ENCODE results near the gene CBX8. TPM values are rescaled to one million over a fixed set of nuclear protein-coding genes. Genes with fewer than 3 reads are reported as not detected.

CBX8 gene
- total and polyA plus RNA-seq, 2 of the 13 experiments (the other 11 are each of a cell fraction or from before 2014, with no cell fraction given) = 0.34 to 12.6 TPM

GRCh38 chr17:79832218-79833109 is 35.6 kb upstream of the CBX8 start:
- H3K9ac ChIP-seq (ENCODE audit: insufficient read depth, low read depth, low read length) = peak overlapping the region; percentile 83
- DNase-seq (ENCODE audit: low spot score) (peak; percentile 85), FAIRE-seq (peak; percentile 92), ATAC-seq (peak; percentile 45)
- H4K20me1 ChIP-seq (ENCODE audit: insufficient read depth, low read length) = peaks cover 33% of the 10 kb centered on the region; the same call in 1 of the 2 replicates
- H3K4me3 ChIP-seq (replicated peaks in 1 of 3; ENCODE audit: insufficient read depth in 1 of 3, low read depth in 2 of 3, low read length in 3 of 3) = peak overlapping the region; percentile 62 to 79 (median 73)
- ChIA-PET CTCF (ENCODE audit: low intra/inter-chr PET ratio, low total read pairs) (interaction anchor here (1.1 kb wide), 1 partner anchor 43 kb away, joined by 3 read pairs; no protein-coding TSS in a partner anchor), POLR2A (interaction anchor here (0.8 to 11.1 kb wide), 8 partner anchors 13 to 157 kb away, joined by 3 to 274 read pairs (median 5); partner anchors contain the start of gene CBX8)
- peaks cover 10 to 12% of the 10 kb centered on the region in 2 experiments for H3K36me3 ChIP-seq (replicated peaks in 1 of 2; ENCODE audit: control insufficient read depth in 1 of 2, insufficient read depth in 2 of 2, low read length in 2 of 2)
- in situ Hi-C loops (cut with HindIII; ENCODE audit: extremely low pct_ligation_motif_present, low pct_unique_long_range_greater_than_20kb) = no loop called here
- no peak overlapping the region for H2AFZ ChIP-seq (ENCODE audit: low read length)
- peaks cover 85% of the 10 kb centered on the region for H3K4me1 ChIP-seq (ENCODE audit: insufficient read depth, low read length)
- H3K27ac ChIP-seq (ENCODE audit: extremely low read length, insufficient read depth, low read length) = peak overlapping the region; percentile 82
- H3K9me3 ChIP-seq (ENCODE audit: low read length) = no peaks in the 10 kb centered on the region
- 1% methylated on average over 10 of the region's 72 CpGs for WGBS (ENCODE audit: low lambda C conversion rate)
- intact Hi-C loops (cut with micrococcal nuclease; ENCODE audit: unreplicated experiment) = loop anchor here (1.0 to 10.0 kb wide), 3 partner anchors 21 to 88 kb away; no protein-coding TSS in a partner anchor
- H3K79me2 ChIP-seq (ENCODE audit: insufficient read depth, low read length) = peaks cover 28% of the 10 kb centered on the region
- no TSS peak for BruUV-seq (replicated peaks)
- peak overlapping the region; percentile 88 for H3K4me2 ChIP-seq (ENCODE audit: low read depth, low read length)
- no peaks in the 10 kb centered on the region; a peak in 1 of 5 replicates for H3K27me3 ChIP-seq (ENCODE audit: control insufficient read depth in 1 of 2, insufficient read depth in 2 of 2, low read length in 2 of 2)
- TF ChIP-seq E2F5 (CRISPR knock-in tag; conservative IDR thresholded peaks at IDR 0.05) = no peak
- no peak for TF ChIP-seq ZNF761 (CRISPR knock-in tag; conservative IDR thresholded peaks at IDR 0.05)
- TF ChIP-seq ZNF782 (CRISPR knock-in tag; IDR thresholded peaks at IDR 0.05; ENCODE audit: borderline replicate concordance) = peak; percentile 53; the same call in 1 of the 2 replicates
- 0 out of 2 replicates have a peak, but pooled peaks have one; percentile 52 for TF ChIP-seq ZNF878 (CRISPR knock-in tag; IDR thresholded peaks at IDR 0.05)
- no peak for TF ChIP-seq ATM (IDR thresholded peaks at IDR 0.05; ENCODE audit: borderline replicate concordance)
- no peak for TF ChIP-seq FOXK2 (IDR thresholded peaks at IDR 0.05)
- no peak for TF ChIP-seq ZFP36 (IDR thresholded peaks at IDR 0.05; ENCODE audit: borderline replicate concordance, low read depth, low read length, partially characterized antibody)
- TF ChIP-seq TSC22D2 (CRISPR knock-in tag; IDR thresholded peaks at IDR 0.05; ENCODE audit: borderline replicate concordance) = no peak
- TF ChIP-seq SMAD3 (CRISPR knock-in tag; IDR thresholded peaks at IDR 0.05) = peak; percentile 18; the same call in 1 of the 2 replicates
- TF ChIP-seq PITX1 (CRISPR knock-in tag; IDR thresholded peaks at IDR 0.05) = peak; percentile 19; the same call in 1 of the 2 replicates
- TF ChIP-seq ZNF607 (CRISPR knock-in tag; IDR thresholded peaks at IDR 0.05; ENCODE audit: borderline replicate concordance) = peak; percentile 8; the same call in 1 of the 2 replicates
- no peak for TF ChIP-seq NFIB (CRISPR knock-in tag; IDR thresholded peaks at IDR 0.05; ENCODE audit: borderline replicate concordance)
- TF ChIP-seq TP53 (CRISPR knock-in tag; conservative IDR thresholded peaks at IDR 0.05) = 0 out of 2 replicates have a peak, but pooled peaks have one; percentile 67
- no peak; the same call in 1 of the 2 replicates for TF ChIP-seq GTF3A (CRISPR knock-in tag; conservative IDR thresholded peaks at IDR 0.05)
- no peak for TF ChIP-seq NCOA2 (CRISPR knock-in tag; IDR thresholded peaks at IDR 0.05)
- TF ChIP-seq JUND (CRISPR knock-in tag; IDR thresholded peaks at IDR 0.05) = no peak
- 0 out of 2 replicates have a peak, but pooled peaks have one; percentile 81 for TF ChIP-seq ZNF180 (CRISPR knock-in tag; IDR thresholded peaks at IDR 0.05; ENCODE audit: borderline replicate concordance, low read depth)
- TF ChIP-seq ZMAT3 (CRISPR knock-in tag; conservative IDR thresholded peaks at IDR 0.05) = no peak; the same call in 1 of the 2 replicates
- TF ChIP-seq ZNF326 (CRISPR knock-in tag; IDR thresholded peaks at IDR 0.05; ENCODE audit: borderline replicate concordance) = no peak
- peak; percentile 6 for TF ChIP-seq NR2F6 (IDR thresholded peaks at IDR 0.05)
- peak; percentile 80 for TF ChIP-seq NR2F6 (CRISPR knock-in tag; IDR thresholded peaks at IDR 0.05)
- TF ChIP-seq ZNF24 (IDR thresholded peaks at IDR 0.05) = no peak
- TF ChIP-seq SAFB2 (CRISPR knock-in tag; IDR thresholded peaks at IDR 0.05; ENCODE audit: borderline replicate concordance, low read depth) = peak; percentile 62; the same call in 1 of the 2 replicates
- peak; percentile 11; the same call in 1 of the 2 replicates for TF ChIP-seq KAT8 (CRISPR knock-in tag; IDR thresholded peaks at IDR 0.05)
- no peak; the same call in 1 of the 2 replicates for TF ChIP-seq ARNTL (CRISPR knock-in tag; IDR thresholded peaks at IDR 0.05)

Measured in HepG2 (cell line).